Measurements from ENCODE around the gene CTDSP2.

Gene CTDSP2

DNA sequence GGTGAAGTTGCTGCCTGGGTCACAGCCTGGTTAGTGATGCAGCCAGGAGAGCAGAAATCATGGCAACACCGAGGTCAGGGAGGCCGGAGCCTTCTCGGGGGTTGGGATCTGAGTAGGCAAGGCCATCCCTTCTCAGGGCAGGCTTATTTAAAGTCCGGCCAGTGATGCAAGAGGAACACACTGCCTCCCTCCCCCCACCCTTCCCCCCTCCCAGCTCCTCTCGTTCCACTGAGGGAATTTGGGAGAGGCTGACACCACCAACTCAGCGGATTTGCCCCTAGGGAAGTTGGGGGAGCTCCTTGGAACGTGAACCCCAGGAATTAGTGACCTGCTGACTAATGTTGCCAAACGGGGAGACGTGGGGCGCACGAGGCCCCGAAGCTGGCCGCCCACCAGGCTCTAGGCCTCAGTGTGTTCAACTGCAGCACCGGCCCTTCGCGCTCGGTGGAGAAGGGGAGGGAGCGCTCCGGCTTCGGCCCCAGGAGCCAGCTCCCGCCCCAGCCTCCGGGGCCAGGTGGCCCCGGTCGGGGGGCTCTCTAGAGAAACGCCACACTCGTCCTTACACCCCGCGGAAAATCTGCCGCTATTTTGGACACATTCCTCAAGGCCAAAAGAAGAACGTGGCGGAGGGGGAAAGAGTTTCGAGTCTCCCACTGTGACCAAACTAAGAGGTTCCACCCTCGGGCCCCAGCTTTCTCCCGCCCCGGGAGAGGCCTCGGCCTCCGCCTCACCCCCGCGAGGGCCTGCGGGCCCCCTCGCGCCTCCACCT, 1.6 kb downstream of the CTDSP2 start:
- DNase-seq = peak; percentile 62
- H3K4me3 Mint-ChIP-seq = peak overlapping the region; percentile 92
- H3K27me3 Mint-ChIP-seq (ENCODE audit: low read depth, poor library complexity) = peaks cover 3% of the 10 kb centered on the region
- H3K36me3 Mint-ChIP-seq (ENCODE audit: low read depth) = no peaks in the 10 kb centered on the region
- TF ChIP-seq, protein P1, sequence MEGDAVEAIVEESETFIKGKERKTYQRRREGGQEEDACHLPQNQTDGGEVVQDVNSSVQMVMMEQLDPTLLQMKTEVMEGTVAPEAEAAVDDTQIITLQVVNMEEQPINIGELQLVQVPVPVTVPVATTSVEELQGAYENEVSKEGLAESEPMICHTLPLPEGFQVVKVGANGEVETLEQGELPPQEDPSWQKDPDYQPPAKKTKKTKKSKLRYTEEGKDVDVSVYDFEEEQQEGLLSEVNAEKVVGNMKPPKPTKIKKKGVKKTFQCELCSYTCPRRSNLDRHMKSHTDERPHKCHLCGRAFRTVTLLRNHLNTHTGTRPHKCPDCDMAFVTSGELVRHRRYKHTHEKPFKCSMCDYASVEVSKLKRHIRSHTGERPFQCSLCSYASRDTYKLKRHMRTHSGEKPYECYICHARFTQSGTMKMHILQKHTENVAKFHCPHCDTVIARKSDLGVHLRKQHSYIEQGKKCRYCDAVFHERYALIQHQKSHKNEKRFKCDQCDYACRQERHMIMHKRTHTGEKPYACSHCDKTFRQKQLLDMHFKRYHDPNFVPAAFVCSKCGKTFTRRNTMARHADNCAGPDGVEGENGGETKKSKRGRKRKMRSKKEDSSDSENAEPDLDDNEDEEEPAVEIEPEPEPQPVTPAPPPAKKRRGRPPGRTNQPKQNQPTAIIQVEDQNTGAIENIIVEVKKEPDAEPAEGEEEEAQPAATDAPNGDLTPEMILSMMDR (IDR thresholded peaks at IDR 0.05) = no peak
- H3K27ac Mint-ChIP-seq = peak overlapping the region; percentile 99
- H3K4me1 Mint-ChIP-seq = peaks cover 72% of the 10 kb centered on the region
- no peaks in the 10 kb centered on the region for H3K9me3 Mint-ChIP-seq

DNA sequence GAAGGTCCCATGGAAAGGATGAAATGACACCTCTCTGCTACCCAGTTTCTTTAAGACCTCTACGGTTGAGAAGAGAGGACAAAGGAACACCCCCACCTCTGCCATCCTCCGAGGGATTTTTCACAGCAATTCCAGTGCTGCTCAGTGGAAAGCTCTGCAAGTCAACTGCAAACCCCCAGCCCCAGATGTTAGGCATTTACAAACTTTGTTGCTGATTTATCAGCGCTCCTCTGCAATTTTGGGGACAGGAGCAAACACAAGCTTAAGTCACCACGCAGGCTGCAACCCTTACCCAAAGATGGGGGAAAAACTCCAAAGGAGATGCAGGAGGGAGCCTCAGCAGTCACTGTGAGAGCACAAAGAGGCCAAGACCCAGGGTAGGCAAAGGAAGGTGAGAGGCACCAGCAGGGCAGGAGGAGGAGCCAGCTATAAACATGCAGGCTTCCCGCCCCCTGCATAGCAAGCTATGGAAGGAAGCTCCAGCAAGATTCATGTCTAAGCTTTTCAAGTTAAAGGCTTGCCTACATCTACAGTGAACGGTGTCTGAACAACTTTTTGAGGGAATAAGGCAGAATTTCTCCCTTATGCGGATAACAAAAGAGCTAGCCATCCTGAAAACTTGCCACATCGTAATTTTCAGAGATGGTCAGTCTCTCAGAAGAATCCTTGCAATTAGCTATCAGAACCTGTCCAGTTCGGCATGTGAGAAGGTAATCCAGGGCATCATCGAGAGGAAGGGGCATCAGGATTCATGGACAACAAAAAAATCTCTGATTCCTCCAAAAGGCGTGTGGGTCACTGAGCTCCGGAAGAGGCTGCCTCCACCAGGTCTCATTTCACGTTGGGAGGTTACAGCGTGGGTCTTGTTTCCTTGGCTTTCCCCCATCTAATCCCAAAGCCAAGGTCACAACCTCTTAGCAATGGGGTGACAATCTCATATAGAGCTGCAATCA, 3.9 kb downstream of the CTDSP2 start:
- Mint-ChIP-seq H3K36me3 (ENCODE audit: low read depth) (no peaks in the 10 kb centered on the region), H3K27me3 (ENCODE audit: low read depth, poor library complexity) (no peaks in the 10 kb centered on the region), H3K4me1 (peaks cover 75% of the 10 kb centered on the region), H3K27ac (peak overlapping the region; percentile 99), H3K9me3 (no peaks in the 10 kb centered on the region), H3K4me3 (peak overlapping the region; percentile 92)
- peak; percentile 49 for DNase-seq
- TF ChIP-seq, protein P1 (IDR thresholded peaks at IDR 0.05) = no peak

- Mint-ChIP-seq H3K9me3 (no peaks in the 10 kb centered on the region), H3K4me3 (peak overlapping the region; percentile 92), H3K36me3 (ENCODE audit: low read depth) (no peaks in the 10 kb centered on the region), H3K27ac (peak overlapping the region; percentile 75), H3K27me3 (ENCODE audit: low read depth, poor library complexity) (no peaks in the 10 kb centered on the region), H3K4me1 (peaks cover 82% of the 10 kb centered on the region)
- DNase-seq = no peak
- TF ChIP-seq, protein P1 (IDR thresholded peaks at IDR 0.05) = no peak
These were observed 5.1 kb downstream of the CTDSP2 start for GRCh38 chr12:57841445-57841844.

- H3K27ac Mint-ChIP-seq = peak overlapping the region; percentile 20
- H3K36me3 Mint-ChIP-seq (ENCODE audit: low read depth) = no peaks in the 10 kb centered on the region
- DNase-seq = no peak
- TF ChIP-seq, protein P1 (IDR thresholded peaks at IDR 0.05) = no peak
- H3K4me1 Mint-ChIP-seq = peaks cover 89% of the 10 kb centered on the region
- H3K4me3 Mint-ChIP-seq = peak overlapping the region; percentile 92
- no peaks in the 10 kb centered on the region for H3K27me3 Mint-ChIP-seq (ENCODE audit: low read depth, poor library complexity)
- no peaks in the 10 kb centered on the region for H3K9me3 Mint-ChIP-seq
These were observed 5.8 kb downstream of the CTDSP2 start for GRCh38 chr12:57840726-57841125.

- Mint-ChIP-seq H3K4me3 (no peak overlapping the region), H3K27me3 (ENCODE audit: low read depth, poor library complexity) (no peaks in the 10 kb centered on the region), H3K27ac (peak overlapping the region; percentile 20), H3K9me3 (no peaks in the 10 kb centered on the region), H3K4me1 (peaks cover 96% of the 10 kb centered on the region), H3K36me3 (ENCODE audit: low read depth) (no peaks in the 10 kb centered on the region)
- TF ChIP-seq, protein P1 (IDR thresholded peaks at IDR 0.05) = no peak
- DNase-seq = no peak
These were observed 6.5 kb downstream of the CTDSP2 start for GRCh38 chr12:57839996-57840395.
